B cell (primary cell): Measurements from ENCODE around the gene AREG. TPM values are rescaled to one million over a fixed set of nuclear protein-coding genes. Genes with fewer than 3 reads are reported as not detected.

Experiments
- ATAC-seq: fragments of 200-7000 bp; cut with Tn5 transposase; one replicate; pipeline ENCODE4 v1.10.0; 2021; ENCODE audit warnings: low read depth, mild to moderate bottlenecking, moderate number of reproducible peaks, moderate library complexity
- CTCF ChIA-PET: fragments of 350-600 bp; sonication (Branson Sonifier 250); formaldehyde crosslinking; loops from one replicate; lab custom pipeline; 2021; ENCODE audit warnings: antibody characterized with exemption, inconsistent platforms; lab: Charles Lee
- POLR2A ChIA-PET: fragments of 350-600 bp; sonication (Branson Sonifier 250); formaldehyde crosslinking; loops from one replicate; lab custom pipeline; 2021; ENCODE audit warnings: antibody characterized with exemption; lab: Charles Lee
- DNase-seq: peaks from one replicate; pipeline ENCODE4 v3.0.0; 2013
- H2AFZ ChIP-seq: 2 replicates; pipeline ENCODE4 v1.6.1; 2012; ENCODE audit warnings: mild to moderate bottlenecking, low read depth, low read length; ENCODE audit not compliant: insufficient read depth, poor library complexity, severe bottlenecking
- H3K27ac ChIP-seq, 2 donors: 1 replicate in 1 of 2; 2 replicates in 1 of 2; pipeline ENCODE4 v1.5.1; 2012 to 2013; ENCODE audit warnings: low read length in 2 of 2, mild to moderate bottlenecking in 2 of 2, moderate library complexity in 1 of 2
- H3K27me3 ChIP-seq, 4 experiments: fragments of 200-600 bp in 1 of 4; sonication (generic) in 1 of 4; replicated peaks in 1 of 4; 1 replicate in 2 of 4; 2 replicates in 2 of 4; pipeline versions ENCODE4 v1.6.1 to v1.7.0; 2013 to 2016; ENCODE audit warnings: low read length in 3 of 4, mild to moderate bottlenecking in 2 of 4, mixed read lengths in 1 of 4, moderate library complexity in 1 of 4; ENCODE audit not compliant: insufficient read depth in 4 of 4, control insufficient read depth in 3 of 4; ENCODE audit errors: control extremely low read depth in 1 of 4
- H3K36me3 ChIP-seq, 2 experiments: replicated peaks in 1 of 2; 1 replicate in 1 of 2; 2 replicates in 1 of 2; pipeline versions ENCODE4 v1.6.1 to v1.7.1; 2013; ENCODE audit warnings: low read length in 1 of 2; ENCODE audit not compliant: insufficient read depth in 2 of 2, control insufficient read depth in 1 of 2; ENCODE audit errors: control extremely low read depth in 1 of 2, extremely low read depth in 1 of 2
- H3K4me1 ChIP-seq, 2 donors: fragments of 200-600 bp in 1 of 2; sonication (generic) in 1 of 2; 1 replicate in 1 of 2; 2 replicates in 1 of 2; pipeline versions ENCODE4 v1.5.1 to v1.6.1; 2013 to 2017; ENCODE audit warnings: low read length in 2 of 2; ENCODE audit not compliant: control insufficient read depth in 2 of 2, insufficient read depth in 2 of 2
- H3K4me2 ChIP-seq: replicated peaks from 2 replicates; pipeline ENCODE3; 2012; ENCODE audit warnings: mild to moderate bottlenecking, low read depth, low read length; ENCODE audit not compliant: poor library complexity, severe bottlenecking
- H3K4me3 ChIP-seq, 5 experiments: fragments of 200-600 bp in 1 of 5; sonication (generic) in 1 of 5; 1 replicate in 3 of 5; 2 replicates in 2 of 5; pipeline versions ENCODE4 v1.5.1 to v1.7.0; 2011 to 2016; ENCODE audit warnings: low read length in 4 of 5, mild to moderate bottlenecking in 4 of 5, low read depth in 2 of 5, control low read depth in 1 of 5, moderate library complexity in 1 of 5; ENCODE audit not compliant: insufficient read depth in 1 of 5; ENCODE audit errors: control extremely low read depth in 1 of 5, extremely low read depth in 1 of 5
- H3K79me2 ChIP-seq: fragments of 200-600 bp; sonication (generic); one replicate; pipeline ENCODE4 v1.6.0; 2016; ENCODE audit warnings: low read length; ENCODE audit not compliant: control insufficient read depth, insufficient read depth
- H3K9ac ChIP-seq: fragments of 200-600 bp; sonication (generic); 2 replicates; pipeline ENCODE4 v1.6.1; 2017; ENCODE audit warnings: mild to moderate bottlenecking, low read length, moderate library complexity
- H3K9me3 ChIP-seq, 3 donors: one replicate each; pipeline versions ENCODE4 v1.6.1 to v1.7.1; 2013; ENCODE audit warnings: low read length in 2 of 3; ENCODE audit not compliant: control insufficient read depth in 2 of 3, insufficient read depth in 1 of 3; ENCODE audit errors: control extremely low read depth in 1 of 3
- H4K20me1 ChIP-seq: 2 replicates; pipeline ENCODE4 v1.6.0; 2012; ENCODE audit warnings: mild to moderate bottlenecking, low read length; ENCODE audit not compliant: insufficient read depth, control insufficient read depth, poor library complexity, severe bottlenecking
- H3K27ac Mint-ChIP-seq: one replicate; pipeline ENCODE4 v1.8.0; 2021; ENCODE audit warnings: mixed read lengths
- H3K27me3 Mint-ChIP-seq: one replicate; pipeline ENCODE4 v1.8.0; 2021; ENCODE audit warnings: mixed read lengths
- H3K4me1 Mint-ChIP-seq: one replicate; pipeline ENCODE4 v1.8.0; 2021; ENCODE audit warnings: mixed read lengths
- H3K4me3 Mint-ChIP-seq: one replicate; pipeline ENCODE4 v1.8.0; 2021; ENCODE audit warnings: mixed read lengths
- H3K9me3 Mint-ChIP-seq: one replicate; pipeline ENCODE4 v1.8.0; 2022; ENCODE audit warnings: mixed read lengths; ENCODE audit not compliant: insufficient read depth
- CTCF ChIP-seq: fragments of 200-600 bp; IDR thresholded peaks from one replicate; pipeline ENCODE4 v1.8.0; 2022; ENCODE audit warnings: antibody characterized with exemption, mild to moderate bottlenecking
- EZH2 ChIP-seq: IDR thresholded peaks from 2 replicates; pipeline ENCODE4 v1.6.1; 2012; ENCODE audit warnings: borderline replicate concordance, low read depth, mild to moderate bottlenecking, moderate library complexity, low read length; ENCODE audit not compliant: insufficient read depth, poor library complexity, severe bottlenecking
- WGBS: methylation state at CpG from one replicate; pipeline ENCODE4 v1.1.5; 2013; ENCODE audit warnings: missing lambda C conversion rate; ENCODE audit not compliant: insufficient coverage; 5-methylcytosine and 5-hydroxymethylcytosine counted together
- intact Hi-C: fragments of 100-400 bp; cut with micrococcal nuclease; formaldehyde crosslinking; loops from one replicate; pipeline ENCODE4 v1.10.0; 2022
- polyA plus RNA-seq: library from polyadenylated mRNA; depleted of rRNA; stranded (reverse); fragments of >200 nt; gene quantifications from 2 replicates; pipeline ENCODE4 v1.2.3, GENCODE V29; 2012
- total RNA-seq, 2 donors: library from RNA; stranded (reverse); fragments of 120-200 nt in 1 of 2; gene quantifications; 1 replicate in 1 of 2; 2 replicates in 1 of 2; pipeline versions ENCODE4 v1.2.3 to v1.2.4, GENCODE V29; 2013 to 2022

AREG gene
- total and polyA plus RNA-seq, 2 donors (not counting 1 experiment from before 2014, with no cell fraction given) = 4.6 to 47.1 TPM

- H3K9ac ChIP-seq = no peak overlapping the region
- peaks cover 0 to 3% (median 0%) of the 10 kb centered on the region in 4 experiments for H3K27me3 ChIP-seq
- CTCF ChIA-PET = interaction anchor here (1.3 kb wide), 1 partner anchor 220 kb away, joined by 4 read pairs; no protein-coding TSS in a partner anchor
- no peak overlapping the region for H3K27ac ChIP-seq
- H3K4me3 ChIP-seq = no peak overlapping the region
- peaks cover 14% of the 10 kb centered on the region for H3K27me3 Mint-ChIP-seq
- H3K9me3 ChIP-seq = peaks cover 0 to 2% (median 0%) of the 10 kb centered on the region in 3 donors
- H3K4me2 ChIP-seq = no peak overlapping the region
- no peaks in the 10 kb centered on the region for H4K20me1 ChIP-seq
- no peak overlapping the region for H2AFZ ChIP-seq
- intact Hi-C loops = no loop called here
- ATAC-seq = no peak
- WGBS = no CpG with 5 or more reads among the region's 4 CpGs
- H3K4me3 Mint-ChIP-seq = no peak overlapping the region
- H3K27ac Mint-ChIP-seq = no peak overlapping the region
- peaks cover 2% of the 10 kb centered on the region for H3K9me3 Mint-ChIP-seq
- TF ChIP-seq EZH2 = no peak
- no peak for TF ChIP-seq CTCF
- DNase-seq = no peak
- H3K4me1 ChIP-seq = no peaks in the 10 kb centered on the region
- no peaks in the 10 kb centered on the region for H3K79me2 ChIP-seq
- POLR2A ChIA-PET = no interaction called here
- H3K4me1 Mint-ChIP-seq = no peaks in the 10 kb centered on the region
- no peaks in the 10 kb centered on the region for H3K36me3 ChIP-seq
Measured at GRCh38 chr4:74455361-74456055, 10.6 kb downstream of the AREG start.

GRCh38 chr4:74456056-74456744 is 11.3 kb downstream of the AREG start:
- POLR2A ChIA-PET = no interaction called here

More at GRCh38 chr4:74456056-74456744, 11.3 kb downstream of the AREG start:
- CTCF ChIA-PET = interaction anchor here (1.3 kb wide), 1 partner anchor 219 kb away, joined by 4 read pairs; no protein-coding TSS in a partner anchor
- Mint-ChIP-seq H3K4me3 (no peak overlapping the region), H3K27ac (no peak overlapping the region), H3K9me3 (peaks cover 2% of the 10 kb centered on the region), H3K27me3 (peaks cover 14% of the 10 kb centered on the region), H3K4me1 (no peaks in the 10 kb centered on the region)
- no peaks in the 10 kb centered on the region for H3K36me3 ChIP-seq
- no peaks in the 10 kb centered on the region for H3K4me1 ChIP-seq
- H3K27me3 ChIP-seq = peaks cover 0 to 3% (median 0%) of the 10 kb centered on the region in 4 experiments
- ATAC-seq = no peak
- no peak overlapping the region for H3K4me2 ChIP-seq
- no peak overlapping the region for H3K27ac ChIP-seq
- no peak overlapping the region for H3K4me3 ChIP-seq
- DNase-seq = no peak
- TF ChIP-seq EZH2 (no peak), CTCF (no peak)
- H3K9ac ChIP-seq = no peak overlapping the region
- 78% methylated on average over 1 of the region's 3 CpGs for WGBS
- peaks cover 0 to 3% (median 0%) of the 10 kb centered on the region in 3 donors for H3K9me3 ChIP-seq
- H2AFZ ChIP-seq = no peak overlapping the region
- H3K79me2 ChIP-seq = no peaks in the 10 kb centered on the region
- no peaks in the 10 kb centered on the region for H4K20me1 ChIP-seq
- intact Hi-C loops = no loop called here
